Activated naive CD8-positive, alpha-beta T cell treated with anti-CD3 and anti-CD28 coated beads, Interleukin-2, amount 10 ng/mL, durations not matched to agents 7 days and 5 days (primary cell): ENCODE data around the gene PDE4C. TPM values are rescaled to one million over a fixed set of nuclear protein-coding genes. Genes with fewer than 3 reads are reported as not detected.

Experiments used
- ATAC-seq: fragments of 150-1000 bp; cut with Tn5 transposase; one replicate; pipeline ENCODE4 v1.10.0; 2021; ENCODE audit warnings: low read depth, moderate library complexity
- POLR2A ChIA-PET: fragments of 350-600 bp; sonication (Branson Sonifier 250); formaldehyde crosslinking; loops from one replicate; lab custom pipeline; 2021; ENCODE audit warnings: antibody characterized with exemption; lab: Charles Lee
- DNase-seq: peaks from one replicate; pipeline ENCODE4 v3.0.0; 2021
- H3K27ac Mint-ChIP-seq: one replicate; pipeline ENCODE4 v1.8.0; 2022; ENCODE audit warnings: mild to moderate bottlenecking, mixed read lengths
- H3K27me3 Mint-ChIP-seq: one replicate; pipeline ENCODE4 v1.8.0; 2022; ENCODE audit warnings: mild to moderate bottlenecking, moderate library complexity, mixed read lengths
- H3K36me3 Mint-ChIP-seq: one replicate; pipeline ENCODE4 v1.8.0; 2021; ENCODE audit warnings: mild to moderate bottlenecking, mixed read lengths
- H3K4me1 Mint-ChIP-seq: one replicate; pipeline ENCODE4 v1.8.0; 2021; ENCODE audit warnings: mixed read lengths
- H3K4me3 Mint-ChIP-seq: one replicate; pipeline ENCODE4 v1.8.0; 2022; ENCODE audit warnings: mild to moderate bottlenecking, moderate library complexity, mixed read lengths
- H3K9me3 Mint-ChIP-seq: one replicate; pipeline ENCODE4 v1.8.0; 2021; ENCODE audit warnings: mixed read lengths
- total RNA-seq, 2 experiments: library from RNA; stranded (reverse); gene quantifications; one replicate each; pipeline ENCODE4 v1.2.3, GENCODE V29; 2021

The PDE4C gene
- total RNA-seq, 2 experiments from 2014 or later: 0.65 TPM; not detected in 1

DNA sequence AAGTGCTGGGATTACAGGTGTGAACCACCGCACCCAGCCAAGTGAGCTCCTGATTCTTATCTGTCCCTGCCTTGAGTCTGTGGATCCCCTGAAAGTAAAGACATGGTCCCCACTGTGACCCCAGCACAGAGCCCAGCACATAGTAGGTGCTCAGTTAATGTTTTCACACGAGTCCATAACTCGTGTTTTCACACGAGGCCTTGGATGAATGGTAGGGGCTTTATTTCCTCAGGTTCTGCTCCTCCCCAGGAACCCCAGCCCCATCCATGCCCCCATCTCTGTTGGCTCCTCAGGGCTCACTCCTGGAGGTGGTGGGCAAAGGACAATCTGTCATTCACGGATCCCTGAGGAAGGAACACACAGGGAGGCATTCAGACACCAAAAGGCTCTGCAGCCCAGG, 23.6 kb upstream of the PDE4C start:
- POLR2A ChIA-PET: interaction anchor here (0.7 kb wide), 1 partner anchor 92 kb away, joined by 3 read pairs; no protein-coding TSS in a partner anchor
- peaks cover 3% of the 10 kb centered on the region for H3K4me1 Mint-ChIP-seq

DNA sequence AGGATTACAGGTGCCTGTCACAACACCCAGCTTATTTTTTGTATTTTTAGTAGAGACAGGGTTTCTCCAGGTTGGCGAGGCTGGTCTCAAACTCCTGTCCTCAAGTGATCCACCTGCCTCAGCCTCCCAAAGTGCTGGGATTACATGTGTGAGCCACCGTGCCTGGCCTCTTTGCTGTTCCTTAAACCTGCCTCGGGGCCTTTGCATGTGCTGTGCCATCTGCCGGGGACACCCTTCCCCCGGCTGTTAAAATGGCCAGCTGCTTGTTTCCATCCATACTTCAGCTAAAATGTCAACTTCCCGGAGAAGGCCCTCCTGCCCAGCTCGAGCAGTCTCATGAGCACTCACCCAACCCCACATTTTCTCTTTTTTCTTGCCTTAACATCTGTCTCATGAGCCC, 19.1 kb upstream of the PDE4C start:
- no peak overlapping the region for H3K4me3 Mint-ChIP-seq
- ATAC-seq (no peak), DNase-seq (no peak)
- H3K27me3 Mint-ChIP-seq: peaks cover 2% of the 10 kb centered on the region
- no peak overlapping the region for H3K27ac Mint-ChIP-seq
- POLR2A ChIA-PET: no interaction called here
- H3K36me3 Mint-ChIP-seq: no peaks in the 10 kb centered on the region
- no peaks in the 10 kb centered on the region for H3K9me3 Mint-ChIP-seq
- no peaks in the 10 kb centered on the region for H3K4me1 Mint-ChIP-seq

More for the DNA sequence above, 23.6 kb upstream of the PDE4C start:
- no peaks in the 10 kb centered on the region for H3K36me3 Mint-ChIP-seq
- no peak for DNase-seq
- no peak overlapping the region for H3K27ac Mint-ChIP-seq
- no peaks in the 10 kb centered on the region for H3K9me3 Mint-ChIP-seq
- peaks cover 31% of the 10 kb centered on the region for H3K27me3 Mint-ChIP-seq
- no peak overlapping the region for H3K4me3 Mint-ChIP-seq
- ATAC-seq: no peak

DNA sequence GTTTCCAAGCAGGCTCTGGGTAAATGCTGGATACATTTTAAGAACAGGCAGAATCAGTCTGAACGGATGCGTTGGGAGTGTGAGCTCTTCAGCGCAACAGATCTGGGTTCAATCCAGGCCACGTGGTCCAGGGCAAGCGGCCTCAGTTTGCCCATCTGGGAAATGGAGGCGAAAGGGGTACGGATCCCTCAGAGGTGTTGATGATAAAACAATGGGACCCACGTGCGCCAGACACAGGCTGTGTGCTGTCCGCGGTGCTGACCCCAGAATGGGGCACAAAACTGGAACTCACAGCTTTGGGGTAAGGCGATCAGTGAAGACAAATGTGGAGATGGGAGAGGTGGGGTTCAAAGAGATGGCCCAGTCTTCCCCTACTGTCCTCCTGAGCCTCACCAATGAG, 13.1 kb upstream of the PDE4C start:
- no peaks in the 10 kb centered on the region for H3K4me1 Mint-ChIP-seq

DNA sequence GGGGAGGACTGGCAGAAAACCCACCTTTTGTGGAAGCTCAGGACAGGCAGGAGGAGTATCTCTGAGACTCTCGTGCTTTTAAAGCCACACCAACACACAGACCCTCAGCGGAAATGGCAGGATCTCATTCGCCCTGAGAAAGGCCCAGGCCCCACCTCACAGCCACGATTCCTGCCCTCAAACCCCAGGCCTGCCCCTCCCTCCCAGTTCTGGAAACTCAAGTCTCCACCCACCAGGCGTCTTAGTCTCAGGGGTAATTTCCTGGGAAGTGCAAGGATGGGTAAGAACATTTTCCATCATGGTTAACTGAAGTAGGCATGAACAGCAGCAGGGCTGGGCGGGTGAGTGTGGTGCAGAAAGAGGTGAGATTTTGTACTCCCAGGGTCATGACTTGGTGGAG, 8.0 kb upstream of the PDE4C start:
- POLR2A ChIA-PET: no interaction called here
- ATAC-seq (no peak), DNase-seq (no peak)
- peaks cover 5% of the 10 kb centered on the region for H3K4me1 Mint-ChIP-seq
- no peak overlapping the region for H3K4me3 Mint-ChIP-seq
- peaks cover 2% of the 10 kb centered on the region for H3K9me3 Mint-ChIP-seq
- H3K36me3 Mint-ChIP-seq: peaks cover 3% of the 10 kb centered on the region
- H3K27ac Mint-ChIP-seq: no peak overlapping the region
- peaks cover 38% of the 10 kb centered on the region for H3K27me3 Mint-ChIP-seq

More for the DNA sequence above, 13.1 kb upstream of the PDE4C start:
- H3K27me3 Mint-ChIP-seq: peaks cover 10% of the 10 kb centered on the region
- no peaks in the 10 kb centered on the region for H3K36me3 Mint-ChIP-seq
- H3K4me3 Mint-ChIP-seq: no peak overlapping the region
- DNase-seq: no peak
- H3K9me3 Mint-ChIP-seq: no peaks in the 10 kb centered on the region
- no peak overlapping the region for H3K27ac Mint-ChIP-seq
- ATAC-seq: no peak
- POLR2A ChIA-PET: no interaction called here

DNA sequence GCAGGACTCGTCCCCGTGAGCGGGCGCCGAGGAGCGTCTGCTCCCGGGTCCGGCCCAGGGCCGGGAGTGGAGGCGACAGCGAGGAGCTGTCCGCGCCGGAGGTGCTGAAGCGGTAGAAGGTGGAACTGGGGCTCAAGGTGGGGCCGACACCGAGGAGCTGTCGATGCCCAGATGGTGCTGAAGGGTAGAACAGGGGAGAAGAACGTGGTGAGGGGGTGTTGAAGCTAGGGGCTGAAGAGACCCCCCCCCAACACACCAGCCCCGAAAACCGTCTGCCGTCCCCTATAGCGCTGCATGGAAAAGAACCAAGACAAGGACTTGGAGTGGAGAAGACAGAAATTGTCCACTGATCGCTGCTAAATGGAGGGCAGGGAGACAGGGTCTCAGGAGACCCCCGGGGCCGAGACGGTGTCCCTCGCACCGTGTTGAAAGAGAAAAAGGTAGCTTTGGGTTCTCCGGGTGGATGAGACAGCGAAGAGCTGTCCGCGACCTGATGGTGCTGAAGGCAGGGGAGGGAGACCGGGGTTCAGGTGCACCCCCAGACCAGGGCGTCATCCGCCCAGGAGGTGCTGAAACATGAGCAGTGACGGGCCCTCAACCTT, 7.1 kb upstream of the PDE4C start:
- Mint-ChIP-seq H3K4me1 (peaks cover 5% of the 10 kb centered on the region), H3K36me3 (peaks cover 3% of the 10 kb centered on the region), H3K27me3 (peaks cover 38% of the 10 kb centered on the region), H3K4me3 (no peak overlapping the region), H3K9me3 (peaks cover 2% of the 10 kb centered on the region), H3K27ac (no peak overlapping the region)
- ATAC-seq (peak; percentile 67), DNase-seq (peak; percentile 85)
- POLR2A ChIA-PET: interaction anchor here (1.4 kb wide), 1 partner anchor 48 kb away, joined by 4 read pairs; no protein-coding TSS in a partner anchor

DNA sequence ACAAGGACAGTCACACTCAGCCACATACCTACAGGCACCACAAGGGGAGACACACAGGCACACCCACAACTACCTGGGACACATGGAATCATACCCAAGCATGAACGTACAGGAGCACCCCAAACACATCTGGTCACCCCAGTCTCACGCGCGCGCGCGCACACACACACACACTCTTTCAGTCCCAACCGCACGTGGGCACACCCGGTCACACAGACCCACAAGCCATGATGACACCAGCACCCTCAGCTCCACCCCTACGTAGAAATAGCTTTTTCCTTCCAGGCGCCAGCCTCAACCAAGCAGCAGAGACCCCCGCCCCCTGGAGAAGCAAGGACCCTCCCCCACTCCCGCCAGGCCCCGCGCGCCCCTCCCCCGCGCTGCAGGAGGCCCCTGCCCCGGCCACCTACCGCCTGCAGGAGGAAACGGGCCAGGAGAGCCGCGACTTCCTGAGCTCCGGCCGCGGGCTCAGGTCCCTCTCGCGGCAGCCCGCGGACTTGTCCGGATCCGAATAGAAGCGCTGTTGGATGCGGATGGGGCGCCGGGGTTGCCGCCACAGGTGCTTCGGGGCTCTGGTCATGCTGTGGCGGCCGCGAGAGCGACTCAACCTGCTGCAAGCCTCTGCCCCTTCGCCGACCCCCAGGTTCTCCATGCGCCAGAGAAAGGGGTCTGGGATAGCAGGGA, 6.4 kb upstream of the PDE4C start:
- peaks cover 3% of the 10 kb centered on the region for H3K36me3 Mint-ChIP-seq
- peaks cover 42% of the 10 kb centered on the region for H3K27me3 Mint-ChIP-seq
- no peak overlapping the region for H3K27ac Mint-ChIP-seq
- H3K4me3 Mint-ChIP-seq: no peak overlapping the region
- DNase-seq (no peak), ATAC-seq (no peak)
- POLR2A ChIA-PET: interaction anchor here (1.4 kb wide), 1 partner anchor 49 kb away, joined by 4 read pairs; no protein-coding TSS in a partner anchor
- H3K9me3 Mint-ChIP-seq: peaks cover 2% of the 10 kb centered on the region
- peaks cover 5% of the 10 kb centered on the region for H3K4me1 Mint-ChIP-seq

DNA sequence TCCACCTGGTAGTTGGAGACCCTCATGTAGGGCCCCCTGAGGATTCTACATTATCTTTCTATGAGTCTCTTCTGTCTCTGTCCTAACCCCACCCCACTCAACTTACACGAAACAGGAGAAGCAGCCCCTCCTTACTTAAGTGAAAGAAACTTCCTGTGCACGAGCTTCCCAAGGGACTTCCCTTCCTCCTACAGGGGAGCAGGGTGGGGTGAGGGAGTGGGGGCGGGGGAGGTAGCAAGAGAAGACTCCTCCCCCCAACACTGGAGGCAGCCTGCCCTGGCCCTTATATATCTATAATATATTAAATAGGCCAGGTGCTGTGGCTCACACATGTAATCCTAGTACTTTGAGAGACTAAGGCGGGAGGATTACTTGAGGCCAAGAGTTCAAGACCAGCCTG, 5.5 kb upstream of the PDE4C start:
- no peak overlapping the region for H3K27ac Mint-ChIP-seq
- peaks cover 48% of the 10 kb centered on the region for H3K27me3 Mint-ChIP-seq
- DNase-seq: no peak
- POLR2A ChIA-PET: no interaction called here
- no peak overlapping the region for H3K4me3 Mint-ChIP-seq
- ATAC-seq: no peak
- H3K36me3 Mint-ChIP-seq: peaks cover 3% of the 10 kb centered on the region
- H3K9me3 Mint-ChIP-seq: peaks cover 2% of the 10 kb centered on the region
- peaks cover 5% of the 10 kb centered on the region for H3K4me1 Mint-ChIP-seq

DNA sequence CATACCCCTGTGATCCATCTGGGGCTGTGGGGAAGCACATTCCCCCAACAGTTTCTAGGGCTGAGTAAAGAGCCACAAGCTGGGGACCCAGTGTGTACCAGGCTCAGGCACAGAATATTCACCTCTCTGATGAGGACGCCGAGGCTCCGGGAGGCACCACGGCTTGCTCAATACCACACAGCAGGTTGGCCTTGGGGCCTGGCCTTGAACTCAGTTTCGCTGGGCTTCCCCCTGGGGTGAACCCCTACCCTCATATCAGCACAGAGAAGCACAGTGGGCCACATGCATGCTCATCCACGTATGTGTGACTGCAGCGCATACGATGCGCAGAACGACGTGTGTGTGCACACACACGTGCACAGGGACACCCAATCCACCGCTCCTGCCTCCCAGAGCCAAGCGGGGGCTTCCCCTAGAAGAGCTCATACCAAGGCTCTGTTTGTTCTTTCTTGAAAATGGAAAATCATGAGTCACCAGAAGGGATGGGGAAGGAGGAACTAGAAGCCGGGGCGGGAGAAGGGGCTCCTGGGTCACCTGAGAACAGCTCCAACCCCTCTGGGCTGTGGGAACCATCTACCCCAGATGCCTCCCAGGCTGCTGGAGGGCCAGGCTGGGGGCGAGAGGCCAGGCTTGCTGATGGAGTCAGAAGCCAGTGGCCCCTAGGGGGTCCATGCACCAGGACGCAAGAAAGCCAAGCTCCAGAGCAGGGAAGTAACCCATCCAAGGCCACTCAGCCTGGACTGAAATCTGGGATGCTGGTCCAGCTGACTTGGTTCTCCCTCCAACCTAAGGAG, 4.9 kb upstream of the PDE4C start:
- ATAC-seq: no peak
- H3K4me1 Mint-ChIP-seq: peaks cover 5% of the 10 kb centered on the region
- H3K9me3 Mint-ChIP-seq: peaks cover 2% of the 10 kb centered on the region
- DNase-seq: no peak
- peaks cover 3% of the 10 kb centered on the region for H3K36me3 Mint-ChIP-seq
- peaks cover 51% of the 10 kb centered on the region for H3K27me3 Mint-ChIP-seq
- no peak overlapping the region for H3K4me3 Mint-ChIP-seq
- POLR2A ChIA-PET: no interaction called here
- no peak overlapping the region for H3K27ac Mint-ChIP-seq

DNA sequence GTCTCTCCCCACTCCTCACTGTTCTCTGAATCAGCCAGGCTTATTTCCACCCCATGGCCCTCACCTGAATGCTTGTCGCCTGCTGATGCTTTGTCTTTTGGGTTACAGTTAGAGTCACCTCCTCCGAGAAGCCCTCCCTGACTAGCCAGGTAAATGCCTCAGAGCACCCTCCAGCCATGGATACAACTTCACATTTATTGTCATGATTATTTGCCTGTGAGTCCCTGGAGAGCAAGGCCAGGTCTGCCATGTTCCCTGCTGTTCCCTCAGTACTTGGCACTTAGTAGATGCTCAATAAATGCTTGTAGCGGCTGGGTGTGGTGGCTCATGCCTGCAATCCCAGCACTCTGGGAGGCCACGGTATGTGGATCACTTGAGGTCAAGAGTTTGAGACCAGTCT, 3.7 kb upstream of the PDE4C start:
- ATAC-seq: no peak
- H3K9me3 Mint-ChIP-seq: peaks cover 2% of the 10 kb centered on the region
- POLR2A ChIA-PET: no interaction called here
- peaks cover 59% of the 10 kb centered on the region for H3K27me3 Mint-ChIP-seq
- H3K36me3 Mint-ChIP-seq: peaks cover 3% of the 10 kb centered on the region
- no peak overlapping the region for H3K4me3 Mint-ChIP-seq
- no peak for DNase-seq
- H3K4me1 Mint-ChIP-seq: peaks cover 7% of the 10 kb centered on the region
- H3K27ac Mint-ChIP-seq: no peak overlapping the region

DNA sequence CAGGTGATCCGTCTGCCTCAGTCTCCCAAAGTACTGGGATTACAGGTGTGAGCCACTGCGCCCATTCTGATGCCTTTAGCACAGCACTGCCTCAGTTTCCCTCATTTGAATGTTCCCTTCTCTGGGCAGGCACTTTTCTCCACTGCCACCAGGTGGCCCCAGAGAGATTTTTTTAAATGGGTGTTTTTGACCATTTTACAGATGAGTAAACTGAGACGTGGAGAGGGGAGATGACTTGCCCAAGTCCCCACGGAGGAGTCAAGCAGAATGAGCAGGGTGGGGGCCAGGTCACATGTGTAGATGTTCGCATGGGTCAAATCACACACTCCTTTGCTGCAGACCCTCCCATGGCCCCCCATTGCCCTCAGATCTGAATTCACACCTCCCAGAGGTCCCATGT, 3.2 kb upstream of the PDE4C start:
- POLR2A ChIA-PET: no interaction called here
- Mint-ChIP-seq H3K9me3 (peaks cover 2% of the 10 kb centered on the region), H3K27ac (no peak overlapping the region), H3K4me3 (no peak overlapping the region), H3K27me3 (peaks cover 60% of the 10 kb centered on the region), H3K36me3 (peaks cover 3% of the 10 kb centered on the region), H3K4me1 (peaks cover 11% of the 10 kb centered on the region)
- no peak for ATAC-seq
- DNase-seq: no peak

DNA sequence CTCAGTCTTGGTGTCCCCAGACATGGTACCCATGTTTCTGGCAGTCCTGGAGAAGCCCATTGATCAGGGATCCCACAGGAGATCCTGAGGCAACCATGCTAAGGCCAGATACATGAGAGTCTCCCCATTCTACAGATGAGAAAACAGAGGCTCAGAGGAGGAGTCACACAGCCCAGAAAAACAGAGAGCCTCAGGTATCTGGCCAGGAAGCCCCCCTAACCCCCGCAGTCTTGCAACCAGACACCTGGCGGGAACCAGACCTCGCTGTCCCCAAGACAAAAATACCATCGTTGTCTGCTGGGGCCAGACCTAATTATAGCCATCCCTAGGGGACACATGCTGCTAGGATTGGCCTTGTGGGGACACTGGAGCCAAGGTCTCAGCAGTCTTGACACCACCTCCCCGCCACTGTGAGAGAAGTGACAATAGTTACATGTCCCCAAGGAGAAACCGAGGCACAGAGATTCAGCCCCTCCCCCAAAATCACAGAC, 1.6 kb upstream of the PDE4C start:
- Mint-ChIP-seq H3K4me1 (peaks cover 17% of the 10 kb centered on the region), H3K9me3 (no peaks in the 10 kb centered on the region), H3K36me3 (no peaks in the 10 kb centered on the region), H3K4me3 (no peak overlapping the region), H3K27ac (no peak overlapping the region), H3K27me3 (peaks cover 66% of the 10 kb centered on the region)
- DNase-seq (no peak), ATAC-seq (no peak)
- POLR2A ChIA-PET: no interaction called here

DNA sequence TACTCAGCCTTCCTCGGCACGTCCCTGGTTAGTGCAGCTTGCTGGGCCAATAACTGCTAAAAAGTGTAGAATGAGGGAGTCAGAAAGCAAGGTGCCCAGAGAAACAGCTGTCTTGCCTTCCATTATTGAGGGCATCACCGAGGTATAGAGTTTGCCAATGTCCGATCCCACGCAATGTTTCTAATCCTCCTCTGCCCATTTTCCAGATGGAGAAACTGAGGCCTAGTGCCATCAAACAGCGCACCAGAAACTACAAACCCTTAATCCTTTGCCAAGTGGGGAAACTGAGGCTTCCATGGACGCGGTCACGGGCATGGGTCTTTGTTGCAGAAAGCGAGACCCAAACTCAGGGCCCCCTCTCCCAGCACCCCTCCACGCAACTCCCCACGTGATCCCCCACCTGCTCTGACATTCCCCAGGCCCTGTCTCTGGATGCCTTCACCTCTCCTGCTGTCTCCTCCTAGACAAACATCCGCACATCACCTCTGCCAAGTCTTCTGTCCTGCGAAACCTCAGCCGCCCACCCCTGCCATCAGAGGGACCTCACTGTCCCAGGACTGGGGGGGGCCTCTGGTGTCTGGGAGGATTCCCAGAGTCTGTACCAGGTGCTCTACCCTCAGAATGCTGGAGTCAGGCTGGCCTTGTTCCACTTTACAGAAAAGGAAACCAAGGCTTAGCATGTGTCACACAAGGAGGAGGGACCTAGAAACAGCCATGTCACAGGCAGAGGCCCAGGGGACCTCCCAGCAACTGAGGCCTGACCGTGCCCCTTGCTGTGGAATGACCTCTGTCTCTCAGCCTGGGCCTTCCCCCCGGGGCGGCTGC, 930 bp upstream of the PDE4C start:
- Mint-ChIP-seq H3K4me1 (peaks cover 13% of the 10 kb centered on the region), H3K36me3 (no peaks in the 10 kb centered on the region), H3K4me3 (no peak overlapping the region), H3K27me3 (peaks cover 64% of the 10 kb centered on the region), H3K27ac (no peak overlapping the region), H3K9me3 (no peaks in the 10 kb centered on the region)
- POLR2A ChIA-PET: no interaction called here
- ATAC-seq: no peak
- no peak for DNase-seq

DNA sequence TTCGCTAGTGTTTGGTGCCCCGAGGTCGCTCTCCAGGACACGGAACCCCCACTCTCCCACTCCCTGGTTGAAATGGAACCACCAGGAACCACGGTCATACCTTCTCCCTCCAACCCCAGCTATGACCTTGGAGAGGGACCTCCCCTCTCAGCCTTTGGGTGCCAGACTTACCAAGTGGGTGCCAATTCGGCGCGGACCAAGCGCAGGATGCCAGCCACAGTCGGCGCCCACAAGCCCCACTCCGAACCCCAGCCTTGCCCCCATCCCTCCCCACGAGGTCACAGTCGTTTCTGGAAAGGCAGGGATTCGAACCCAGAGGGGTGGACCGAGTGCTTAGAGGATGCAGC, 910 bp downstream of the PDE4C start:
- H3K27ac Mint-ChIP-seq: no peak overlapping the region
- ATAC-seq: no peak
- no peaks in the 10 kb centered on the region for H3K36me3 Mint-ChIP-seq
- H3K27me3 Mint-ChIP-seq: peaks cover 60% of the 10 kb centered on the region
- H3K9me3 Mint-ChIP-seq: no peaks in the 10 kb centered on the region
- POLR2A ChIA-PET: no interaction called here
- DNase-seq: no peak
- H3K4me3 Mint-ChIP-seq: peak overlapping the region; percentile 89
- H3K4me1 Mint-ChIP-seq: peaks cover 13% of the 10 kb centered on the region
